Erythroblast (primary cell): ENCODE measurements around the gene PCP4.

Experiments
- GATA1 ChIP-seq: IDR thresholded peaks from 2 replicates; pipeline ENCODE4 v1.6.1; 2011; ENCODE audit warnings: low read depth, mild to moderate bottlenecking, control low read depth, low read length, moderate library complexity
- POLR2A ChIP-seq: IDR thresholded peaks from 2 replicates; pipeline ENCODE4 v1.6.1; 2011; ENCODE audit warnings: mild to moderate bottlenecking, low read length

- TF ChIP-seq POLR2A (no peak), GATA1 (no peak)
These were observed 1.1 kb upstream of the PCP4 start for GRCh38 chr21:39866093-39866492.
